Gastroesophageal sphincter (tissue), 4 donors: ENCODE results near the gene VPS37C. TPM values are rescaled to one million over a fixed set of nuclear protein-coding genes. Genes with fewer than 3 reads are reported as not detected.

ENCODE experiments used
- ATAC-seq: fragments of 150-250 bp; one replicate; pipeline ENCODE4 v1.9.1; 2016; ENCODE audit warnings: mild to moderate bottlenecking, moderate library complexity
- H3K27ac ChIP-seq, 4 donors: fragments of 200-600 bp; sonication (generic) in 3 of 4; 1 replicate in 3 of 4; 2 replicates in 1 of 4; pipeline ENCODE4 v1.5.1; 2016 to 2019
- H3K27me3 ChIP-seq: fragments of 200-600 bp; sonication (generic); one replicate; pipeline ENCODE4 v1.5.1; 2019
- H3K36me3 ChIP-seq, 2 donors: fragments of 200-600 bp; sonication (generic); one replicate each; pipeline ENCODE4 v1.5.1; 2019; ENCODE audit warnings: control low read depth in 1 of 2
- H3K4me1 ChIP-seq, 3 donors: fragments of 200-600 bp; sonication (generic); 1 replicate in 2 of 3; 2 replicates in 1 of 3; pipeline ENCODE4 v1.5.1; 2016 to 2019; ENCODE audit warnings: control low read depth in 2 of 3
- H3K4me3 ChIP-seq, 2 donors: fragments of 200-600 bp; sonication (generic); one replicate each; pipeline ENCODE4 v1.5.1; 2019; ENCODE audit warnings: mild to moderate bottlenecking in 1 of 2, moderate library complexity in 1 of 2
- H3K9me3 ChIP-seq, 3 donors: fragments of 200-600 bp; sonication (generic); one replicate each; pipeline ENCODE4 v1.5.1; 2017 to 2019; ENCODE audit warnings: control low read depth in 2 of 3
- EP300 ChIP-seq: sonication (generic); formaldehyde crosslinking; IDR thresholded peaks from one replicate; pipeline ENCODE4 v1.6.1; 2017; ENCODE audit warnings: antibody characterized with exemption, mild to moderate bottlenecking
- POLR2A ChIP-seq, 2 donors: fragments of 450-650 bp; IDR thresholded peaks; one replicate each; pipeline ENCODE4 v1.6.1; 2017; ENCODE audit warnings: antibody characterized with exemption in 2 of 2, mild to moderate bottlenecking in 2 of 2, moderate library complexity in 1 of 2
- POLR2AphosphoS5 ChIP-seq: sonication (generic); formaldehyde crosslinking; IDR thresholded peaks from one replicate; pipeline ENCODE4 v1.6.1; 2017; ENCODE audit warnings: antibody characterized with exemption
- WGBS, 2 donors: methylation state at CpG; one replicate each; pipeline ENCODE4 v1.1.5; 2018; ENCODE audit warnings: low coverage in 1 of 2; 5-methylcytosine and 5-hydroxymethylcytosine counted together
- total RNA-seq, 4 donors: library from RNA; depleted of rRNA; stranded (reverse); fragments of >200 nt; gene quantifications; one replicate each; pipeline ENCODE4 v1.1.0, GENCODE V29; 2016
- TF ChIP-seq, protein P1 (sequence below), 4 experiments: fragments of 200-600 bp in 2 of 4; fragments of 450-650 bp in 2 of 4; sonication (generic) in 1 of 4; IDR thresholded peaks; one replicate each; pipeline ENCODE4 v1.5.1; 2017 to 2019; ENCODE audit warnings: antibody characterized with exemption in 4 of 4, mild to moderate bottlenecking in 2 of 4, moderate library complexity in 2 of 4

The VPS37C gene
- total RNA-seq, 4 donors from 2014 or later, result 19.1 to 41.9 (median 25.5) TPM

DNA sequence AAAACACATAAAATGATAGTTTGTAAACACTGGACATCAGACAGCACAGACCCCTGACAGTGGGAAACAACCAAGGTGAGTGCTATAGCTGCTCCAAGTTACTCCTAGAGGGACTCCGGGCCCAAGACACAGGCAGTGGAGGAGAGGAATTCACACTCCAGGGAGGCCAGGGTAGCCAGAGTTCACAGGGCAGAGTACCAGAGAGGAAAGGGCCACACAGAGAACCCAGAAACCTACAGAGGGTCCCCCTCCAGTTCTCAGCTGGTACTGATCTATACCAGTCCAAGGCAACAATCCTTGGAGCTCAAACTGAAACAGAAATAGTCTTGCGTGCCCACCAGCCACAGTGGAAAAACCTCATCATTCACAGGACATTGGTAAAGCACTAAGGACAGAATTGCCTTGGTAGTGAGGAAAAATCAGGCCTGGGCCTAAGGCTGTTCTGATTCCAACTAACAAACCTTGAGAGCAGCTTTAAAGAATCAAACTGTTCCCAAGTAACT lies 7.6 kb downstream of the VPS37C start:
- Histone ChIP-seq H3K9me3 (peaks cover 0 to 12% (median 0%) of the 10 kb centered on the region in 3 donors), H3K36me3 (peaks cover 0 to 4% of the 10 kb centered on the region in 2 donors), H3K27me3 (no peaks in the 10 kb centered on the region), H3K4me1 (peaks cover 14 to 68% (median 35%) of the 10 kb centered on the region in 3 donors), H3K4me3 (no peak overlapping the region), H3K27ac (peak overlapping the region; percentile 61 to 90 (median 87))
- TF ChIP-seq POLR2AphosphoS5 (no peak), POLR2A (IDR thresholded peaks at IDR 0.05) (no peak), EP300 (no peak)
- TF ChIP-seq, protein P1, sequence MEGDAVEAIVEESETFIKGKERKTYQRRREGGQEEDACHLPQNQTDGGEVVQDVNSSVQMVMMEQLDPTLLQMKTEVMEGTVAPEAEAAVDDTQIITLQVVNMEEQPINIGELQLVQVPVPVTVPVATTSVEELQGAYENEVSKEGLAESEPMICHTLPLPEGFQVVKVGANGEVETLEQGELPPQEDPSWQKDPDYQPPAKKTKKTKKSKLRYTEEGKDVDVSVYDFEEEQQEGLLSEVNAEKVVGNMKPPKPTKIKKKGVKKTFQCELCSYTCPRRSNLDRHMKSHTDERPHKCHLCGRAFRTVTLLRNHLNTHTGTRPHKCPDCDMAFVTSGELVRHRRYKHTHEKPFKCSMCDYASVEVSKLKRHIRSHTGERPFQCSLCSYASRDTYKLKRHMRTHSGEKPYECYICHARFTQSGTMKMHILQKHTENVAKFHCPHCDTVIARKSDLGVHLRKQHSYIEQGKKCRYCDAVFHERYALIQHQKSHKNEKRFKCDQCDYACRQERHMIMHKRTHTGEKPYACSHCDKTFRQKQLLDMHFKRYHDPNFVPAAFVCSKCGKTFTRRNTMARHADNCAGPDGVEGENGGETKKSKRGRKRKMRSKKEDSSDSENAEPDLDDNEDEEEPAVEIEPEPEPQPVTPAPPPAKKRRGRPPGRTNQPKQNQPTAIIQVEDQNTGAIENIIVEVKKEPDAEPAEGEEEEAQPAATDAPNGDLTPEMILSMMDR (IDR thresholded peaks at IDR 0.05), result no peak
- peak; percentile 18 for ATAC-seq
- WGBS, 2 donors, result 33 to 50% methylated on average over 1 to 2 of the region's 2 CpGs

DNA sequence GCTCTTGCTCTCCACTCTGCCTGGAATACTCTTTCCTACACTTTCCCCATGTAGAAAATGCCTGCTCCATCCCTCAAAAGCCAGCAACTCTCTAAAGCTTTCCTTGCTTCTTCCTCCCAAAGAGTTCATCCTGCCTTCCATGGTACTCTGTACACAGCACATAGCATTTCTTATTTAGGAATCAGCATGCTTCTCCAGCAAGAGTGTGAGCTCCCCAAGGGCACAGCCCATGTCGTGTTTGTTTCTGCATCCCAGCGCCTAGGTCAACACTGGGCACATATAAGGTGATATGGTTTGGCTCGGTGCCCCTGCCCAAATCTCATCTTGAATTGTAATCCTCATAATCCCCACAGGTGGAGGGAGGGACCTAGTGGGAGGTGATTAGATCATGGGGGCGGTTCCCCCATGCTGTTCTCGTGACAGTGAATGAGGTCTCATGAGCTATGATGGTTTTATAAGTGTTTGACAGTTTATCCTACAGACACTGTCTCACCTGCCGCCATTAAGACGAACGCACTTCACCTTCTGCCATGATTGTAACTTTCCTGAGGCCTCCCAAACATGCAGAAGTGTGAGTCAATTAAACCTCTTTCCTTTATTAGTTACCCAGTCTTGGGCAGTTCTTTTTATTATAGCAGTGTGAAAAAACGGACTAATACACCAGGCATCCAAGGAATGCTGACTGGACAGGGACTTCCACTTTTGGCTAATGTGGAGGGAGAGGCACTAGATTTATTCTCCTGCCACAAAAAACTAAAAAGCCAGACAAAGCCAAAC lies 8.2 kb downstream of the VPS37C start:
- Histone ChIP-seq H3K4me1 (peaks cover 10 to 68% (median 32%) of the 10 kb centered on the region in 3 donors), H3K9me3 (peaks cover 0 to 12% (median 0%) of the 10 kb centered on the region in 3 donors), H3K27ac (peak overlapping the region; percentile 61 to 90 (median 87)), H3K36me3 (peaks cover 0 to 4% of the 10 kb centered on the region in 2 donors), H3K27me3 (no peaks in the 10 kb centered on the region), H3K4me3 (no peak overlapping the region)
- peak; percentile 42 for TF ChIP-seq POLR2AphosphoS5
- TF ChIP-seq, protein P1 (IDR thresholded peaks at IDR 0.05), result no peak
- TF ChIP-seq POLR2A (IDR thresholded peaks at IDR 0.05), result no peak
- TF ChIP-seq EP300, result no peak
- ATAC-seq, result peak; percentile 79
- WGBS, 2 donors, result 45 to 51% methylated on average over 6 to 8 of the region's 9 CpGs

DNA sequence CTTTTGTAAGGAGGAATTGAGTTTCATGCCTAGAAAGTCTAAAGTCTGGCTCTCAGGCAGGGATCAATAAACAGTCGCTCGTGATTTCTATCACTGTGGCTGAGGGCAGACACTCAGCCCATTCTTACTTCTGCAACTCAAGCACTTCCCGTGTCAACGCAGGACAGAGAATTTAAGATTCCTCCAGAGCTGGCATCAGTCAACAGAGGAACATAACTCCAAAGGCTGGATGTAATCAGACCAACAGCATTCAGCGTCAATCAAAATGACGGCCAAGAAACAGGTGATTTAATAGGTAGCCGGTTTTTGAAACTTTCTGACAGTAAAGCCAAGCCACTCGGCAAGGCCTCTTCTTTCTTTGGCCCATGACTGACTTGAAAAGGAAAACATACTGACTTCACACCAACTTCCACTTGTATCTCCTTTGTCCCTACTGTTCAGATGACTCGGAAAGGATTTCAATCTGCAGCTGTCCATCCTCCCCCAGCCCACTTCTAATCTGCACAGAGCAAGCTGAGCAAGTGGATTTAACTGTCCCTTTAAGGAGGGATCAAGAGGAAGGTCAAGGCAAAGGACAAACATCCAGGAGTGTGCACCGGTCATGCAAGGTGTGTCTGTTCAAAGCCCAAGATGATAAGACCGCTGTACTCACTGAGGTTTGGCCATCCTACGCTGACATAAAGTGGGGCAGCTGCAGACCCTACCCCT lies 9.5 kb downstream of the VPS37C start:
- no peak for TF ChIP-seq POLR2AphosphoS5
- TF ChIP-seq, protein P1 (IDR thresholded peaks at IDR 0.05), result no peak
- TF ChIP-seq EP300, result no peak
- no peak overlapping the region for H3K4me3 ChIP-seq
- 64 to 65% methylated on average over 7 to 10 of the region's 12 CpGs for WGBS, 2 donors
- ATAC-seq, result no peak
- H3K9me3 ChIP-seq, result peaks cover 0 to 12% (median 0%) of the 10 kb centered on the region in 3 donors
- no peaks in the 10 kb centered on the region for H3K27me3 ChIP-seq
- H3K4me1 ChIP-seq, result peaks cover 10 to 76% (median 37%) of the 10 kb centered on the region in 3 donors
- peak overlapping the region; percentile 44 to 90 (median 87) for H3K27ac ChIP-seq
- H3K36me3 ChIP-seq, result peaks cover 0 to 4% of the 10 kb centered on the region in 2 donors

DNA sequence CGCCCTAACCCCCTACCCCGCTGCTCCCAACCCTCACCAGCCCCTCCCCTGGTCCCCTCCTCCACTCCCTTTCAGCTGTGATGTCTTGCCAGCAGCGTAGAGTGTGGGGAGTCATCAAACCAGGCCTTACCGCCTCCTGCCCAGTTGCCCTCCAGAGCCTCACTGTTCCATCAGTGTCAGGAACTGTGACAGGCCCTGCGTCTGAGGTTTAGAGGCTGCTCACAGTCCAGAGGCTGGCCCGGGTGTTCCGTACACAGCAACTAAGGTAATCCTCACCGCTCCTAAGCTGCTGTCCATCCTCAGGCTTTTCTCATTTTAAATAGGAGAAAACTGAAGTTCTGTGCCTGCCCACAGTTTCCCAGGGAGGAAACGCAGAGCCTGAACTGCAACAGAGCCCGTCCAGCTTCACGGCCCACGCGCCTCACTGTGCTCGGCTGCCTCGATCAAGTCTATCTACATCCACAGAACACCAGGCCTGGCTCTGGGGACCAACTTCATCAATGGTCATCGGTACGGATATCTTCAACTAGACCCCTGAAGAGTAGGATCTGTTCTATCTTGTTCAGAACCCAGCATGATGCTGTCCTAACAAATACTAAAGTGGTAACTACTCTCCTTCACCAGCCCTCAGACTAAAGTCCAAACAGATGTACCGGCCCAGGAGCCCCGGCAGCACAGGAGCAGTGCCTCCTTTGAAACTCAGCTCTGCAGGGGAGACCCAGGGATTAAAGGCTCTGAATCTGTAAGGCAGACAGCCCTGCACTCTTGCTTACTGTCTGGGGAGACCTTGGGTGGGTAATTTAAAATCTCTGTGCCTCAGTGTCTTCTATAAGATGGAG lies 10.3 kb downstream of the VPS37C start:
- no peak overlapping the region for H3K4me3 ChIP-seq
- no peak for ATAC-seq
- peak overlapping the region in 3 of 4 donors; percentile 85 to 90 (median 89) for H3K27ac ChIP-seq
- no peaks in the 10 kb centered on the region for H3K27me3 ChIP-seq
- peaks cover 10 to 84% (median 37%) of the 10 kb centered on the region in 3 donors for H3K4me1 ChIP-seq
- peaks cover 0 to 4% of the 10 kb centered on the region in 2 donors for H3K36me3 ChIP-seq
- WGBS, 2 donors, result 82 to 83% methylated on average over 6 to 13 of the region's 19 CpGs
- no peak for TF ChIP-seq POLR2A (IDR thresholded peaks at IDR 0.05)
- TF ChIP-seq EP300, result no peak
- no peak for TF ChIP-seq POLR2AphosphoS5
- TF ChIP-seq, protein P1 (IDR thresholded peaks at IDR 0.05), result no peak
- H3K9me3 ChIP-seq, result peaks cover 0 to 12% (median 0%) of the 10 kb centered on the region in 3 donors
